GM13977 (cell line): ENCODE data around the gene BLOC1S6.

ENCODE experiments used
- DNase-seq: peaks from one replicate; pipeline ENCODE4 v3.0.0; 2012; ENCODE audit warnings: low spot score
- CTCF ChIP-seq: IDR thresholded peaks from 2 replicates; pipeline ENCODE4 v1.5.1; 2012; ENCODE audit warnings: mild to moderate bottlenecking, control low read depth; ENCODE audit not compliant: insufficient read depth; ENCODE audit errors: extremely low read depth, missing control alignments
- in situ Hi-C: fragments of 300-500 bp; cut with MboI; formaldehyde crosslinking; loops from one replicate; pipeline ENCODE4 v1.12.0; 2022; ENCODE audit warnings: low sequenced_read_pairs, low pct_unique_long_range_greater_than_20kb, mixed read lengths, inconsistent platforms; ENCODE audit not compliant: unreplicated experiment

The BLOC1S6 gene

GRCh38 chr15:45635763-45636292 is 48.6 kb downstream of the BLOC1S6 start:
- in situ Hi-C loops = no loop called here
- no peak for TF ChIP-seq CTCF
- DNase-seq = no peak

GRCh38 chr15:45637141-45637540 is 50.0 kb downstream of the BLOC1S6 start:
- DNase-seq = no peak
- TF ChIP-seq CTCF = no peak
- in situ Hi-C loops = no loop called here

GRCh38 chr15:45637552-45638033 is 50.4 kb downstream of the BLOC1S6 start:
- in situ Hi-C loops = no loop called here
- DNase-seq = peak; percentile 78
- TF ChIP-seq CTCF = no peak

GRCh38 chr15:45640616-45641015 is 53.4 kb downstream of the BLOC1S6 start:
- in situ Hi-C loops = no loop called here
- TF ChIP-seq CTCF = no peak
- DNase-seq = no peak

DNA sequence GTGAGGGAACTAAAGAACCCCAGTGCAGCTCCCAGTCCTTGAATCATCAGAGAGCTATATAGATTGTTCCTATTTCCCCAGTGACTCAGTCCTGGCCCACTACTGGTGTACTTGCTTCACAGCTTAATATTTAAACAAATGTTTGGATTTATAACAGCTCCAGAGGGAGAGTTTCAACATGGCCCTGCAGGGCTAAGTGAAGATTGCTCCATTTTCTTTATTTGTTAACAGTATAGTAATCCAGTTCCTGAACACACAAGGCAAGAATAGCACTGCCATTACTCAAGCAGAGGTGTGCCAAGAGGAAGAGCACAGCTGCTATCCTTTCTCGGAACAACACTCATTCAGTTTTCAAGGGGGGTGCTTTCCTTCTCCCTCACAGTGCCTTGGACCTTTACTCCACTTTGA is 54.2 kb downstream of the BLOC1S6 start:
- no peak for DNase-seq
- TF ChIP-seq CTCF = no peak
- in situ Hi-C loops = no loop called here

GRCh38 chr15:45641999-45642932 is 55.1 kb downstream of the BLOC1S6 start:
- no peak for DNase-seq
- in situ Hi-C loops = no loop called here
- no peak for TF ChIP-seq CTCF
